Peyer's patch (tissue), 4 donors: Measurements from ENCODE around the gene EPB41L4A. TPM values are rescaled to one million over a fixed set of nuclear protein-coding genes. Genes with fewer than 3 reads are reported as not detected.

Experiments
- DNase-seq, 3 donors: peaks; one replicate each; pipeline ENCODE4 v3.0.0-alpha.2; 2017 to 2019
- H3K27ac ChIP-seq, 4 donors: fragments of 200-600 bp; sonication (generic); one replicate each; pipeline ENCODE4 v1.5.1; 2016 to 2019
- H3K27me3 ChIP-seq, 2 donors: fragments of 200-600 bp; sonication (generic); one replicate each; pipeline ENCODE4 v1.5.1; 2019
- H3K36me3 ChIP-seq, 3 donors: fragments of 200-600 bp; sonication (generic); one replicate each; pipeline ENCODE4 v1.5.1; 2016 to 2019
- H3K4me1 ChIP-seq, 4 donors: fragments of 200-600 bp; sonication (generic); one replicate each; pipeline ENCODE4 v1.5.1; 2016 to 2019
- H3K4me3 ChIP-seq, 4 donors: fragments of 200-600 bp; sonication (generic); 1 replicate in 3 of 4; 2 replicates in 1 of 4; pipeline ENCODE4 v1.5.1; 2016 to 2019; ENCODE audit warnings: mild to moderate bottlenecking in 1 of 4
- H3K9me3 ChIP-seq, 4 donors: fragments of 200-600 bp; sonication (generic); one replicate each; pipeline ENCODE4 v1.5.1; 2016 to 2019; ENCODE audit warnings: mild to moderate bottlenecking in 1 of 4
- CTCF ChIP-seq, 6 experiments: fragments of 450-650 bp in 4 of 6; fragments of 200-600 bp in 2 of 6; sonication (generic) in 1 of 6; IDR thresholded peaks; one replicate each; pipeline ENCODE4 v1.5.1; 2017 to 2019; ENCODE audit warnings: antibody characterized with exemption in 6 of 6, mild to moderate bottlenecking in 3 of 6, moderate library complexity in 1 of 6
- POLR2A ChIP-seq, 2 donors: fragments of 450-650 bp; IDR thresholded peaks; one replicate each; pipeline ENCODE4 v1.5.1; 2017; ENCODE audit warnings: antibody characterized with exemption in 2 of 2, mild to moderate bottlenecking in 2 of 2, moderate library complexity in 2 of 2
- total RNA-seq, 4 donors: library from RNA; depleted of rRNA; stranded (reverse); fragments of >200 nt; gene quantifications; one replicate each; pipeline ENCODE4 v1.1.0, GENCODE V29; 2016

EPB41L4A gene
- total RNA-seq, 4 donors from 2014 or later = 3.3 to 28.9 (median 9.0) TPM

- H3K9me3 ChIP-seq = no peaks in the 10 kb centered on the region
- no peaks in the 10 kb centered on the region for H3K4me1 ChIP-seq
- DNase-seq = no peak
- TF ChIP-seq POLR2A (IDR thresholded peaks at IDR 0.05) = no peak
- no peak for TF ChIP-seq CTCF (IDR thresholded peaks at IDR 0.05)
- H3K27me3 ChIP-seq = no peaks in the 10 kb centered on the region
- H3K27ac ChIP-seq = no peak overlapping the region
- H3K4me3 ChIP-seq = no peak overlapping the region
- H3K36me3 ChIP-seq = no peaks in the 10 kb centered on the region
These were observed 98.7 kb downstream of the EPB41L4A start for GRCh38 chr5:112320408-112320807.

GRCh38 chr5:112318346-112318745 is 100.7 kb downstream of the EPB41L4A start:
- no peak overlapping the region for H3K4me3 ChIP-seq
- no peak for TF ChIP-seq POLR2A (IDR thresholded peaks at IDR 0.05)
- no peak for TF ChIP-seq CTCF (IDR thresholded peaks at IDR 0.05)
- no peak overlapping the region for H3K27ac ChIP-seq
- H3K9me3 ChIP-seq = no peaks in the 10 kb centered on the region
- DNase-seq = no peak
- no peaks in the 10 kb centered on the region for H3K36me3 ChIP-seq
- H3K4me1 ChIP-seq = no peaks in the 10 kb centered on the region
- no peaks in the 10 kb centered on the region for H3K27me3 ChIP-seq

GRCh38 chr5:112317866-112318265 is 101.2 kb downstream of the EPB41L4A start:
- DNase-seq = no peak
- Histone ChIP-seq H3K4me1 (no peaks in the 10 kb centered on the region), H3K27ac (no peak overlapping the region), H3K27me3 (no peaks in the 10 kb centered on the region), H3K4me3 (no peak overlapping the region), H3K36me3 (no peaks in the 10 kb centered on the region), H3K9me3 (no peaks in the 10 kb centered on the region)
- TF ChIP-seq POLR2A (IDR thresholded peaks at IDR 0.05) (no peak), CTCF (IDR thresholded peaks at IDR 0.05) (no peak)

- H3K27me3 ChIP-seq = no peaks in the 10 kb centered on the region
- no peaks in the 10 kb centered on the region for H3K36me3 ChIP-seq
- no peak overlapping the region for H3K27ac ChIP-seq
- H3K4me1 ChIP-seq = no peaks in the 10 kb centered on the region
- H3K4me3 ChIP-seq = no peak overlapping the region
- no peak for DNase-seq
- H3K9me3 ChIP-seq = no peaks in the 10 kb centered on the region
- TF ChIP-seq CTCF (IDR thresholded peaks at IDR 0.05) (no peak), POLR2A (IDR thresholded peaks at IDR 0.05) (no peak)
These were observed 102.3 kb downstream of the EPB41L4A start for GRCh38 chr5:112316731-112317130.

- Histone ChIP-seq H3K36me3 (no peaks in the 10 kb centered on the region), H3K27ac (no peak overlapping the region), H3K27me3 (no peaks in the 10 kb centered on the region), H3K9me3 (no peaks in the 10 kb centered on the region), H3K4me1 (no peaks in the 10 kb centered on the region), H3K4me3 (no peak overlapping the region)
- no peak for TF ChIP-seq POLR2A (IDR thresholded peaks at IDR 0.05)
- TF ChIP-seq CTCF (IDR thresholded peaks at IDR 0.05) = no peak
- DNase-seq = no peak
These were observed 103.1 kb downstream of the EPB41L4A start for GRCh38 chr5:112316006-112316405.
